IMR-90 (cell line): ENCODE data around the gene WAC. TPM values are rescaled to one million over a fixed set of nuclear protein-coding genes. Genes with fewer than 3 reads are reported as not detected.

ENCODE experiments used
- ATAC-seq: fragments of 200-7000 bp; cut with Tn5 transposase; 2 replicates; pipeline ENCODE4 v1.9.1; 2020; ENCODE audit warnings: low read depth, mild to moderate bottlenecking, moderate library complexity
- BruUV-seq: library from RNA; stranded (reverse); fragments of 400-500 nt; replicated peaks from 2 replicates; lab custom pipeline; 2021; lab: Mats Ljungman, UMichigan
- CTCF ChIA-PET: fragments of 300-600 bp; formaldehyde crosslinking; extraction: SDS; loops from one replicate; lab custom pipeline; 2021; ENCODE audit warnings: antibody characterized with exemption; lab: Yijun Ruan, JAX
- POLR2A ChIA-PET: fragments of 300-600 bp; sonication (Branson Sonifier 250); formaldehyde crosslinking; loops from one replicate; lab custom pipeline; 2022; ENCODE audit warnings: antibody characterized with exemption; ENCODE audit not compliant: unreplicated experiment; lab: Charles Lee
- DNase-seq: peaks from one replicate; pipeline ENCODE4 v3.0.0; 2013
- H2AFZ ChIP-seq: replicated peaks from 2 replicates; pipeline ENCODE3; 2013; ENCODE audit warnings: low read length, mild to moderate bottlenecking; ENCODE audit not compliant: poor library complexity
- H2AK5ac ChIP-seq: 2 replicates; pipeline ENCODE4 v1.6.1; 2013; ENCODE audit warnings: low read depth, low read length, inconsistent platforms
- H2AK9ac ChIP-seq: replicated peaks from 2 replicates; pipeline ENCODE3; 2013; ENCODE audit warnings: mild to moderate bottlenecking, low read depth, low read length, moderate library complexity; ENCODE audit not compliant: poor library complexity
- H2BK120ac ChIP-seq: 2 replicates; pipeline ENCODE4 v1.6.1; 2013; ENCODE audit warnings: low read depth, low read length, inconsistent platforms
- H2BK15ac ChIP-seq: 3 replicates; pipeline ENCODE4 v1.6.1; 2013; ENCODE audit warnings: low read depth, low read length, inconsistent platforms
- H2BK20ac ChIP-seq: 2 replicates; pipeline ENCODE4 v1.6.1; 2013; ENCODE audit warnings: low read depth, mild to moderate bottlenecking, inconsistent platforms, low read length, moderate library complexity
- H2BK5ac ChIP-seq: 2 replicates; pipeline ENCODE4 v1.6.1; 2013; ENCODE audit warnings: mild to moderate bottlenecking, low read depth, low read length, inconsistent platforms; ENCODE audit not compliant: poor library complexity, severe bottlenecking
- H3K14ac ChIP-seq: replicated peaks from 2 replicates; pipeline ENCODE4 v1.6.1; 2013; ENCODE audit warnings: low read depth, low read length, inconsistent platforms
- H3K18ac ChIP-seq: 2 replicates; pipeline ENCODE4 v1.6.1; 2013; ENCODE audit warnings: low read depth, low read length, control low read depth
- H3K23ac ChIP-seq: 2 replicates; pipeline ENCODE4 v1.6.1; 2013; ENCODE audit warnings: low read depth, low read length, inconsistent platforms
- H3K27ac ChIP-seq: 2 replicates; pipeline ENCODE4 v1.5.1; 2013; ENCODE audit warnings: mild to moderate bottlenecking, control low read depth, low read length; ENCODE audit not compliant: insufficient read depth
- H3K27me3 ChIP-seq: 2 replicates; pipeline ENCODE4 v1.6.1; 2013; ENCODE audit warnings: low read length; ENCODE audit not compliant: control insufficient read depth, insufficient read depth
- H3K36me3 ChIP-seq: 2 replicates; pipeline ENCODE4 v1.6.1; 2013; ENCODE audit warnings: low read length, mixed read lengths; ENCODE audit not compliant: control insufficient read depth, insufficient read depth
- H3K4ac ChIP-seq: 2 replicates; pipeline ENCODE4 v1.6.1; 2013; ENCODE audit warnings: low read depth, low read length, inconsistent platforms
- H3K4me1 ChIP-seq: 2 replicates; pipeline ENCODE4 v1.6.1; 2013; ENCODE audit warnings: low read length, mixed read lengths; ENCODE audit not compliant: control insufficient read depth, insufficient read depth
- H3K4me2 ChIP-seq: 2 replicates; pipeline ENCODE4 v1.6.1; 2013; ENCODE audit warnings: low read depth, mild to moderate bottlenecking, control low read depth, low read length, moderate library complexity
- H3K4me3 ChIP-seq: 2 replicates; pipeline ENCODE4 v1.5.1; 2013; ENCODE audit warnings: low read depth, mild to moderate bottlenecking, control low read depth, low read length, moderate library complexity; ENCODE audit not compliant: insufficient read depth
- H3K56ac ChIP-seq: 2 replicates; pipeline ENCODE4 v1.6.1; 2013; ENCODE audit warnings: low read length, inconsistent platforms; ENCODE audit not compliant: insufficient read depth; ENCODE audit errors: extremely low read depth
- H3K79me1 ChIP-seq, 2 experiments: 2 replicates each; pipeline ENCODE4 v1.6.1; 2013; ENCODE audit warnings: low read length in 2 of 2, inconsistent platforms in 1 of 2, low read depth in 1 of 2
- H3K9ac ChIP-seq: 2 replicates; pipeline ENCODE4 v1.6.1; 2013; ENCODE audit warnings: low read depth, low read length, control low read depth
- H3K9me1 ChIP-seq: 2 replicates; pipeline ENCODE4 v1.6.1; 2013; ENCODE audit warnings: low read length, inconsistent platforms; ENCODE audit not compliant: insufficient read depth
- H3K9me3 ChIP-seq: 2 replicates; pipeline ENCODE4 v1.6.1; 2013; ENCODE audit warnings: low read length; ENCODE audit not compliant: control insufficient read depth, insufficient read depth
- H4K20me1 ChIP-seq: 2 replicates; pipeline ENCODE4 v1.6.1; 2013; ENCODE audit warnings: low read length, inconsistent platforms; ENCODE audit not compliant: insufficient read depth
- H4K5ac ChIP-seq: 2 replicates; pipeline ENCODE4 v1.6.1; 2013; ENCODE audit warnings: mild to moderate bottlenecking, low read depth, low read length, control low read depth
- H4K8ac ChIP-seq, 2 experiments: 2 replicates each; pipeline ENCODE4 v1.6.1; 2013; ENCODE audit warnings: low read depth in 2 of 2, low read length in 2 of 2, control low read depth in 1 of 2, inconsistent platforms in 1 of 2
- H4K91ac ChIP-seq: 2 replicates; pipeline ENCODE4 v1.6.1; 2013; ENCODE audit warnings: low read depth, low read length, inconsistent platforms; ENCODE audit not compliant: insufficient read depth
- BHLHE40 ChIP-seq: fragments of 150-350 bp; IDR thresholded peaks from 2 replicates; pipeline ENCODE4 v1.6.1; 2016; ENCODE audit warnings: mild to moderate bottlenecking, low read depth, low read length
- CEBPB ChIP-seq: IDR thresholded peaks from 2 replicates; pipeline ENCODE4 v1.6.1; 2012; ENCODE audit warnings: low read depth, low read length, improper control_type of control experiment
- ELK1 ChIP-seq: fragments of 150-350 bp; IDR thresholded peaks from 2 replicates; pipeline ENCODE4 v1.6.1; 2016; ENCODE audit warnings: low read depth, mild to moderate bottlenecking, low read length, moderate library complexity, borderline replicate concordance
- FOS ChIP-seq: fragments of 150-350 bp; IDR thresholded peaks from 2 replicates; pipeline ENCODE4 v1.6.1; 2016; ENCODE audit warnings: low read depth, low read length
- POLR2A ChIP-seq: IDR thresholded peaks from 2 replicates; pipeline ENCODE4 v1.6.1; 2012; ENCODE audit warnings: mild to moderate bottlenecking, low read depth, low read length
- RFX5 ChIP-seq: IDR thresholded peaks from 2 replicates; pipeline ENCODE4 v1.8.0; 2012; ENCODE audit warnings: low read depth, mild to moderate bottlenecking, low read length, moderate library complexity
- SMC3 ChIP-seq: fragments of 150-350 bp; IDR thresholded peaks from 2 replicates; pipeline ENCODE4 v1.6.1; 2016; ENCODE audit warnings: low read depth, mild to moderate bottlenecking, antibody characterized with exemption, low read length, moderate library complexity
- WGBS, 2 experiments: methylation state at CpG; one replicate each; pipeline versions ENCODE4 v1.1.5 to v1.1.7; 2013; ENCODE audit warnings: missing lambda C conversion rate in 2 of 2; ENCODE audit not compliant: insufficient read length in 1 of 2; ENCODE audit errors: extremely low coverage in 2 of 2; 5-methylcytosine and 5-hydroxymethylcytosine counted together
- dilution Hi-C: fragments of 300-500 bp; cut with HindIII; formaldehyde crosslinking; loops from one replicate; pipeline ENCODE4 v1.14.3; 2018; ENCODE audit warnings: low sequenced_read_pairs; ENCODE audit not compliant: unreplicated experiment
- in situ Hi-C: fragments of 300-500 bp; cut with MboI; formaldehyde crosslinking; loops from 3 replicates; pipeline ENCODE4 v1.14.3; 2019; ENCODE audit warnings: low sequenced_read_pairs, inconsistent platforms, mixed read lengths
- intact Hi-C: fragments of 100-400 bp; cut with micrococcal nuclease; formaldehyde crosslinking; loops from 2 replicates; pipeline ENCODE4 v1.10.0; 2022
- polyA plus RNA-seq, 3 experiments: library from polyadenylated mRNA; depleted of rRNA; stranded (reverse); fragments of >200 nt; gene quantifications; 2 replicates each; pipeline ENCODE4 v1.2.3, GENCODE V29; 2012; ENCODE audit warnings: low replicate concordance in 1 of 3
- total RNA-seq: library from RNA; depleted of rRNA; stranded (reverse); fragments of >200 nt; gene quantifications from 2 replicates; pipeline ENCODE4 v1.2.3, GENCODE V29; 2012

WAC gene
- total and polyA plus RNA-seq, 2 of the 4 experiments (the other 2 are of a cell fraction): 39.6 to 52.2 TPM

GRCh38 chr10:28545967-28546644 lies 13.2 kb downstream of the WAC start:
- ChIA-PET CTCF (no interaction called here), POLR2A (interaction anchor here (0.6 to 1.0 kb wide), 2 partner anchors 9 to 13 kb away, joined by 3 read pairs; partner anchors contain the start of gene WAC)
- Histone ChIP-seq H3K18ac (no peak overlapping the region), H2AFZ (no peak overlapping the region), H4K5ac (no peak overlapping the region), H3K23ac (no peak overlapping the region), H3K14ac (no peak overlapping the region), H3K27me3 (no peaks in the 10 kb centered on the region), H3K4me3 (no peak overlapping the region), H3K36me3 (peaks cover 35% of the 10 kb centered on the region), H2BK120ac (no peak overlapping the region), H3K9me1 (peaks cover 5% of the 10 kb centered on the region), H3K27ac (no peak overlapping the region), H2BK5ac (no peak overlapping the region), H3K4me1 (no peaks in the 10 kb centered on the region), H4K8ac (no peak overlapping the region), H3K4me2 (no peak overlapping the region), H4K91ac (no peak overlapping the region), H2AK5ac (no peak overlapping the region), H3K56ac (no peak overlapping the region), H3K9me3 (no peaks in the 10 kb centered on the region), H3K79me1 (peaks cover 20 to 59% of the 10 kb centered on the region in 2 experiments), H2BK15ac (no peak overlapping the region), H3K4ac (no peak overlapping the region), H4K20me1 (peaks cover 86% of the 10 kb centered on the region), H2AK9ac (no peak overlapping the region), H2BK20ac (no peak overlapping the region), H3K9ac (no peak overlapping the region)
- no peak for DNase-seq
- no peak for ATAC-seq
- dilution Hi-C loops: no loop called here
- WGBS, 2 experiments: no CpG with 5 or more reads among the region's 4 CpGs
- BruUV-seq: no TSS peak
- in situ Hi-C loops: no loop called here
- intact Hi-C loops: no loop called here
- TF ChIP-seq SMC3 (no peak), FOS (no peak), BHLHE40 (no peak), CEBPB (no peak), POLR2A (no peak), ELK1 (no peak), RFX5 (no peak)
